NCI-H2107 treated with DMSO at 0.1 percent for 48 hours (cell line): ENCODE results near the gene LRRC2.
"Not testable (repeated sequence)": the region's sequence is repeated elsewhere in the genome, so short reads cannot be mapped to it uniquely, and the experiment has no call there.

ENCODE experiments used
- DNase-seq: peaks from one replicate; lab custom pipeline; 2025; ENCODE audit not compliant: unreplicated experiment; lab: John Stamatoyannopoulos, UW

The LRRC2 gene

DNA sequence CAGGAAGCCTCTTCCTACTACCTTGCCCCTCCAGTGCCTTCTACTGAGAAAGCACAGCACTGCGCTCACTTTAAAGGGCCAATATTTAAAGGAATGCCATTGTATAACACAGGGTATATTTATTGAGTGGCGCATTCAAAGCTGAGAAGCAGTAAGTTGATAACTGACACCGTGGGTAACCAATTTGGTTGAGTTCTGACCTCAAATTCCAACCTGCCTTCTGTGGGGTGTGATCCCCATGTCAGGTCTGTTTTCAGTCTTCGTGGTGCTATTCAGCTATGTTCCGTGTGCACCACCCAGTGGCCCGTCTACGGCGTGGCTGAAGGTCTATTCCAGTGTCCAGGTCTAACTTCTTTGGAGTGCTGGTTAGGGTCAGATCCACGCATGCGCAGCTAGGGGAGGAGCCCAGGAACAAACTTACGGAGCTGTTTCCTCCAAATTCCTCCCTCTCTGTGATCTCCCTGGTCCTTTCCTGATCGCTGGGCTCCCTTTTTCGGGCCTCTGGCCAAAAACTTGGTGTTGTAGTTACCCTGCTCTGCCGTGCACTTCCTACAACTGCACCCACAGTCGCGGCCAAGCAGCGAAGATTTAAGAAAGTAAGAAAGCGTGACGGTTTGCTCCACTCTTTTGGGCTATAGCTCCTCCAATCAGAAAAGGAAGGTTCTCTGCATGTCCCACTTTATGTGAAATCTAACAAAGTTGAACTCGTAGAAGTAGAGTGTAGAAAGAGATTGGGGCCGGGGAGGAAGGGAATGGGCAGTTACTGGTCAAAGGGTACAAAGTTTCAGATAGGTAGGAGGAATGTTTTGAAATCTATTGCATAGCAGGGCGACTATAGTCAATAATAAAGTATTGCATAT lies 7.7 kb downstream of the LRRC2 start:
- no peak for DNase-seq

DNA sequence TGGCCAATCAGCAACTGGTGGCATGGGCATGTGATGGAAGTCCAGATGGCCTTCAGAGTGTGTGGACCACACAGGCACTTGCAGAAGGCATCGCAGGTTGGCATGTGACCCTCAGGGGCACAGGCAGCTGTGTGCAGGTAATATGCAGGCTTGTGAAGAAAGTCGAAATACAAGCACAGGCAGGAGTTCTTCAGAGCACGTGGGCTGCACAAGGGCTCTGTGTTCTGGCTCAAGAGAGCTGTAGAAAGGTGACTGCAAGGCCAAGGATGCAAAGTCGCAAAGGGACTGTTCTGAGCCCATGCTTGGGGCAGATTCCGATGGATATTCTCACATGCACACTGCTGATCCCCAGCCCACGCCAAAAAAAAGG lies 8.3 kb downstream of the LRRC2 start:
- no peak for DNase-seq

DNA sequence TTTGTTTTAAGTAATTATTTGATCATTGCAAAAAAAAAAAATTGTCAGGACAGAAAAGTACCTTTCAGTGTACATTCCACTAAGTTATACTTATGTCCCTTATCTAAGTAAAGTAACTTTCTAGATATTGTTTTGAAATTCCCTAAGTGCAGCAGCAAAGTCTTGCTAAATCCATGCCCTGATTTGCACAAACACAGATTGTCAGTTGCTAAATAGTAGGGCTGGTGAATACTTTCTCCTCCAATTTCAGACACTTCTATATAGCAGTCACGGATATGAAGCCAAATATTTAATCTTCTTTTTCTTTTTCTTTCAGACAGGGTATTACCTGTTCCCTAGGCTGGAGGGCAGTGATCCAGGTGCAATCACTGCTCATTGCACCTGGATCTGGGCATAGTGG lies 12.9 kb downstream of the LRRC2 start:
- no peak for DNase-seq

DNA sequence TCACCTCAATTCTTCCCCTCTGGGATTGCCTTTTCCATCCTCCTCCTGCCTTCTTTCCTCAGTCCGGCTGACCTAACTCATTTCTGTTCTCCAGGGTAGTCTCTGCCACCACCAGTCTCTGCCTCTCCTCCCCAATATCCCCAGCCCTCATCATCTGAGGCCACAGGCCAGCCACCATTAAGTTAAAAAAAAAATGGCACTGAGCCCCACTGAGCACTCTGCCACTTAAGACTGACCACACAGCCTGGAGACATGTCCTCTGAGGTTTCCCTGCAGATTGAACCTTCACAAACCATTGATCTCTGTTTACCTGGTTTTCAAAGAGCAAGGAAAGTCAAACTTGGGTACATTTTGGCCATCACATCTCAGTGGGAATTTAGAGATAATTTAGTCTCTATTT lies 13.6 kb downstream of the LRRC2 start:
- DNase-seq: no peak

DNA sequence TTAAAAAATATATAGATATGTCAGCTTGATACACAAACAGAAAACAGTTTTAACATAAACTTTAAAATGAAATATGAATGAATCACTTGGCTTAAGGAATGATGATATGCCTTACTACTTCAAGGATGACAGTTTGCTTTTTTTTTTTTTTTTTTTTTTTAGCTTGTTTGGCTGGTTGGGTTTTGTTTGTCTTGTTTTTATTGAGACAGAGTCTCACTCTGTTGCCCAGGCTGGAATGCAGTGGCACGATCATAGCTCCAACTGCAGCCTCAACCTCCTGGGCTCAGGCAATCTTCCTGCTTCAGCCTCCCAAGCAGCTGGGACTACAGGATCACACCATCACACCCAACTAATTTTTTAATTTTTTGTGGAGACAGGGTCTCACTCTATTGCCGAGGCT lies 14.5 kb downstream of the LRRC2 start:
- DNase-seq: no peak

DNA sequence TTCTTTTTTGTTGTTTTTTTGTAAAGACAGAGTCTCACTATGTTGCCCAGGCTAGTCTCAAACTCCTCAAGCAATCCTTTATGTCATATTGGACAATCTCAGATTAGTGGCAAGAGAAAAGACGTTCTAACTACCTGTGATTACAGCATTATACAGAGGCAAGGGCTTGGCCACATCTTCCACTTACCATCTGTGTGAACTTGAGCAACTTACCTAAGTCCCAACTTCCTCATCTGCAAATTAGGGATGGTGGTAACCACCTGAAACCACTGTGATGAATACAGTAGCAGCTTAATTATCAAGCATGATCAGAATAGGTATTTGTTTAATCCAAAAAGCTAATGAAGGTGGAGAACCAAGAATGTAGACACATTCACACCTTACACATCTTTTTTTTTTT lies 16.1 kb downstream of the LRRC2 start:
- no peak for DNase-seq

DNA sequence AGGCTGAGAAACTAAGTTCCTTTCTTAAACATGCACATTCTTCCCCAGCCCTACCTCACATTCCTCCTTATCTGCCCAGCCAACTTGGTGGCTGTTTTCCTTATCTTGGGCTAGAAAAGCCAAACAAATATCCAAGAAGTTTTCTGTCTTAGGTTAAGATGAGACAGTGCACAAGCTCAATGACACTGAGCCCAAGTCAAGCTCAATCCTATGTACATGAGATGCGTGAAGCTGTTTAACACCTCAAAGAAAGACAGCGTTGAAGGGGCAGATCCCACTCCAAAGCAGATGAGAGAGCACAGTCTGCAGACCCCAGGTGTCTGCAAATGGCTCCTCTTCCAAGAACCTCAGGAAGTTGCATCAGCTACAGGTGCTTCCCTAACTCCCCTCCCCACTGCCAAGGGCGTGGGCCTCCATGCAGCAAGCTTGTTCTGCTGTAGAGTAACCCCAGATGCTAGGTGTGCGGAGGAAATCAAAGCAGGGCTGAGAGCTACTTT lies 16.6 kb downstream of the LRRC2 start:
- no peak for DNase-seq

DNA sequence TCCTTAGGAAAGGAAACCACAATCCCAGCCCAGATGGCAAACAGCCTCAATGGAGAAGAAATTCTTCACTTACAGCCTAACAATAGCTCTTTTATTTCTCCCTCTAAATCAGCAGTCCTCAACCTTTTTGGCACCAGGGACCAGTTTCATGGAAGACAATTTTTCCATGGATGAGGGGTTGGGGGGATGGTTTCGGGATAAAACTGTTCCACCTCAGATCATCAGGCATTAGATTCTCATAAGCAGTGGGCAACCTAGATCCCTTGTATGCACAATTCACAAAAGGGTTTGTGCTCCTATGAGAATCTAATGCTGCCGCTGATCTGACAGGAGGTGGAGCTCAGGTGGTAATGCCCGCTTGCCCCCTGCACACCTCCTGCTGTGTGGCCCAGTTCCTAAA lies 17.5 kb downstream of the LRRC2 start:
- not testable (repeated sequence) for DNase-seq

DNA sequence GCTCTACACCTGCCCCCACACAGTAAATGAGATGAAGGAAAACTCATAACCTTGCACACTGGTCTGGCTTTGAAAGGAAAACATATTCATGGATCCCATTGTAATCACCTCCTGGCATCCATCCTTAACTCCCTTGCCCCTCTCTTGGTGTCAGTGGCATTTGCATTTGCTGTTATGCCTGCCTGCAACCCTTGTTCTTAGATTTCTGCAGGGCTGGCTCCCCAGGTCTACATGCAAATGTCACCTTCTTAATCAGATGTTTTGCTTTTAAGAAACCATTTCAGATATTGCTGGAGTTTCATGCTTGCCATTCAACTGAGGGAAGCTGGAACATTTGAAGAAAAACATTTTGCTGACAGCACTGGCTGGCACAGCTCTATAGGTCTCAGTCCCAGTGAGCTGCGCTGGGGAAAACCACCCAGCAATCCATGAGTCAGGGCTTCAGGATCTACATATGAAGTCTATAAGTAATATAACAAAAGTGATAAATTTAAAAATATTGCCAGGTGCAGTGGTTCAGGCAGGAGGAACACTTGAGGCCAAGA lies 19.1 kb downstream of the LRRC2 start:
- DNase-seq: no peak

DNA sequence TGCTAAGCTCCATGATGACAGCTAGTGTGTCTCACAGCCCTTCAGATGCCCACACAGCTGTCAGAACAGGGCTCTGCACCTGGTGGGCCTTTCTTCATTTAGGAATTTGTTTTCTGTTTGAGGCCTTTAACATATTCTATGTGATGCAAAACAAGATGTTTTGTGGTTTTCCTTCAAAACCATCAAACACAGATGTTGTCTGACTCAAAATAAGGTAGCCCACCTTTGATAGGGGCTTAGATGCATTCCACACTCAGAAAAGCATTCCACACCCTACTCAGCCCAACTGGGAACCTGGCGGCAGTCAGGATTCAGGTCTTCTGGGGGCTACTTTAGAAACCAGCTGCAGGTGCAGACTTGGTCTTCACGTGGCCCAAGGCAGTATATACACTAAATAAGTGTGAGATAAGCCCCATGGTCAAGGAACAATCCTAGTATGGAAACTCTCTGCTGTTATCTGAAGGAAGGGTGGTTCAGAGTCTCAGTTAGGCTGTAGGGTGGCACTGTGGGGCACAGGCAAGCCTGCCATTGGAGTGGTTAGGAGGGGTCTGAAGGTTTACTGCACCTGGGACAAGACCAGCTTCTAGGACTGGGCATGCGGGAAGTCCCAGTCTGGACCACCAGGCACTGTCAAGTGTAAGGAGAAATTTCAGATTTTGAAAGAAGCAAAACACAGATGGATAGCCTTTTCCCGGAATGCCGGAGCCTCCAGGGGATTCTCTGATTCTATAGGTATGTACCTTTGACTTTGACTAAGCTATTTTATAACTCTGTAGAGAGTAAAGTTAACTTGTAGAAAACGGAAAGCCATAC lies 20.1 kb downstream of the LRRC2 start:
- no peak for DNase-seq

DNA sequence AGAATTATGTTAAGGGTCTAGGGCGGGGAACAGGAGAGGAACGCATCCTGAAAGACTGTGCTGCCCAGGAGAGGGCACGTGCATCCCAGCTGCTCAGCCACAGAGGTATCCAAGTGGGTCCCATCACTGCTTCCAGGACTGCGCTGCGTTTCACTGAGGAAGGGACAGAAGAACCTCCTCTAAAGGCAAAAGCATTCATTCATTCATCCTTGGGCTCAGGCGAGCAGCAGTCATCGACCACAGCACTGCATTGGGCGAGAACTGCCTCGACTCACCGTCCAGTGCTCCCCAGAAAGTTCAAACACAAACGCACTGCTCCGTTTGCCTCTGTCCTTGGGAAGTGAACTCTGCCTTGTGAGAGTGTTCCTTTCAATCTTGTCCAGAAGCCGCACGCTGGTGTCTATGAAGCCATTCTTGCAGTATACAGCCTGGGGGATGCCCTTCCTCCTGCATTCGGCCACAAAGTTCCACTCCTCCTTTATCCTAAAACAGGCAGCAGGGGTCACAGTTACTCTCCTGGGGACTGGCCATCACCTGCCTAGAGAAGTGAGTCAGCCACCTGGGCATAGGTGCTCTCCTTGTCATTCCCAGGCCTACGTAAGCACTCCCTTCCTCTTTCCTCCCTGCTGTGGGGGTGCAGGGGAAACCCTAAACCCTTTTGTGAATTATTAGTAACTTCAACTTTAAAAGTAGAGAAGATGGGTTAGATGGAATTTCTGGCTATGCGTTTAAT lies 21.2 kb downstream of the LRRC2 start:
- DNase-seq: no peak

DNA sequence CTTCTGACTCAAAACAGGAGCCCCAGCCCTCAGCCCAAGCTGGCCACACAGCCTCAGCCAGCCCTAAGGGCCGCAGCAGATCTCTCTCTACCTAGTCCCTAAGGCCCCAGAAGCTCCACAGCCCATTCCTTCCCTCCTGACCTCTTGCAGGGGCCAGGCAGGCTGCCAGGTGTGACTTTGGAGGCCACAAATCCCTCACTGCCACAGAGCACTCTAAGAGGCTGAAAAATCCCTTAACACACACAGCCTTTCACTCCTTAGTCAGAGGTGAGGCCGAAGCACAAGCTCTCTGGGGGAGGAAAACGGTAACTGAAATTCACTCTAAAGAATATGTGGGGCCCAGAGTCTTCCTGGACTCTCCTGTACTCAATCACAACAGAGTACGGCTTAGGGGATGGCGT lies 23.3 kb downstream of the LRRC2 start:
- DNase-seq: no peak

DNA sequence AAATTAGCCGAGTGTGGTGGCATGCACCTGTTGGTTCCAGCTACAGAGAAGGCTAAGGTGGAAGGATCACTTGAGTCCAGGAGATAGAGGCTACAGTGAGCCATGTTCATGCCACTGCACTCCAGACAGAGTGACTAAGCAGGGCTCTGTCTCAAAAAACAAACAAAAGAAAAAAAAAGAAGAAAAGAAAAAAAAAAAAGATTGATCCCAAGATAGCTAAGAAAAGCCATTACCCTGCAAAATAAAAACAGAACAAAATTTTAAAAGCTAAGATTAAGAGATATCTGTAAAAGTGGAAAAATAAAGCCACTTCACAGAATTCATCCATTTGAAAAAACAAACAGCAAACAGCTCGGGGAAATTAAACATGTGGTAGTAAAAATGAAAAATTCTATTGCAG lies 23.8 kb downstream of the LRRC2 start:
- DNase-seq: no peak

DNA sequence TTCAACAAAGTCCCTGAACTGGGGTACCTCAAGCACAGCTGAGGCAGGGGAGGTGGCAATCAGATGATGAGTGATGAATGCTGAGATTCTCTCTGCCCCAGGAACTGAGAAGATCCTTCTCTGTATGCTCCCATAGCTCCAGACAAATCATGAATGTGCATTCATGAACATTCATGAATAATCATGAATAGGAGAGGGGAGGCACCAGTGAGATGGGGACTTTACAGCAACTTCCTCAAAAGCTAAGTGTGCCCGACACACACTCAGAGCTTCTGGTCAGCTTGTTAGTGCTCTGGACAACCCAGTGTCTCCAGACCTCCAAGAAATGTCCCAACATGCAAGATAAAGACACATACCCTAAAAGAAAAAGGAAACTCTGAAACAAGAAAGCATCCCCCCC lies 24.3 kb downstream of the LRRC2 start:
- no peak for DNase-seq

DNA sequence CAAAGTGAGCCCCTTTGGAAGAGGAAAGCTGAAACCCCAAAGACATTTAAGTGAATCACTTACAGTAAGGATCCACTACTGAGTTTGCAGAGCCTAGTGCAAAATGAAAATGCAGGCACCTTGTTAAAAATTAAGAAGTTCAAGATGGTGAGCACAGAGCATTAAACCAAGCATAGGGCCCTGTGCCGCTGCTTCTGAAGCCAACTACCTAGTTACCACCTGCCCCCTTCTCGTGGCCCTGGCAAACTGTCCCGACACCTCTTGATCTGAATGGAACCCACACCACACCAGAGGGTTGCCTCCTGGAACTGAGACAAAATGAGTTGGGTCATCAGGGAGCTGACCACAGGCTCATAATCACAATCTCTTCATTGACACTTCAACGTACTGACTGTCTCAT lies 25.6 kb downstream of the LRRC2 start:
- no peak for DNase-seq

DNA sequence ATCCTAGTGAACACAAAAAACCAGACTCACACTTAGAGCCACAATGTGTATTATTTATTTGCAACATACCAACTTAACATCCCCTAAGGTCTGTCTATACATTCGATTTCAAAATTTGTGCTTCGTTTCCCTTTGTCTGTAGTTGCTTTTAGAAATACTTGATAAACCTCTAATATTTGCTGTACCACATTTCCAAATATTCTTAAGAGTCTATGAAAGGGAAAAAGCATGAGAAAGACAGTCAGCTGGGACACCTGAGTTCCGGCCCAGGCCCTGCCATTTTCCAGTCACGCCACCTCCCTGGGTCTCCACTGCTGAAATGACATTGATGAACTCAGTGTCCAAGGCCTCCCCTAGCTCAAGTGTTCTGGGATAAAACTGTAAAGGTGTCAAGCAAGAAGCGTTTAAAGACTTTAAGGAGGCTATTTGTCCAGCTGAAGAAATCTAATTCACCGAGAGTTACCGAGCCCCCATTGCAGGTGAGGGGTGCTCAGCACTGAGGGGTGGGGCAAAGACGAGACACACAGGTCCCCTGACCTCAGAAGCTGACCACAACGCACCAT lies 26.6 kb downstream of the LRRC2 start:
- no peak for DNase-seq

DNA sequence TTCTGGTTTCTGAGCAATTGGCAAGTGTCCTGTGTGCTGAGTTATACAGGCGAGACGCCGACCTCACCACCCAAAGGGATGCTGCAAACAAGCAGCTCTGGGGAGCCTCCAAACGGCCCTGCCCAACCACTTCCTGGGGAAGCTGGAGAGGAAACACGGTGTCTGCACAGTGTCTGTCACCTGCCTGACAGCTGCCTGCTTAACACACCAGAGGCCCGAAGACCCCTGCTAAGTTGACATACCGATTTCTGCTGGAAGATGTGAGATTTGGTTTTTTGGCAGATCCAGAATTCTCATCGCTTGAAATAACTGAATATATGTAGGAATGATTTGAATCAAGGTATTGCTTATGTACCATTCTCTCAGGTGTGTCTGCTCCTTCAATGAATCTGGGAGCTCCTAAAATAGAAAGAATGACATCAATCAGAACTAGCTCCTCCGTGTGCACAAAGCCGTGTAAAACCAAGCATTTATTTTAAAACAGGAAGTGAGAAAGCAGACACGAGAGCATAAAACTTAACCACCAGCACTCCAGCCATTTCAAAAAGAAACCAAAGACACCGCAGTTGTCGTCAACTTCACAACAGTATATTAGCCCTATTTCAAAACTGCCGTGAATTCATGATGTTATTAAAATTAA lies 27.2 kb downstream of the LRRC2 start:
- no peak for DNase-seq

DNA sequence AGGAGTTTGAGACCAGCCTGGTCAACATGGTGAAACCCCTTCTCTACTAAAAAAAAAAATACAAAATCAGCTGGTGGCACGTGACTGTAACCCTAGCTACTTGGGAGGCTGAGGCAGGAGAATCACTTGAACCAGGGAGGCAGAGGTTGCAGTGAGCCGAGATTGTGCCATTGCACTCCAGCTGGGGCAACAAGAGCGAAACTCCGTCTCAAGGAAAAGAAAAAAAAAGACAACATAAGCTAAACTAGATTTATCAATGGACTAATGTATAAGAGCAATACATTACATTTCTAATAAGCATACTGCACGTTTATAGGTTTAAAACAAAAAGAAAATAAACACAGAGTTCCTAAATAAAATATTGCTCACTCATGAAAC lies 27.7 kb downstream of the LRRC2 start:
- not testable (repeated sequence) for DNase-seq

DNA sequence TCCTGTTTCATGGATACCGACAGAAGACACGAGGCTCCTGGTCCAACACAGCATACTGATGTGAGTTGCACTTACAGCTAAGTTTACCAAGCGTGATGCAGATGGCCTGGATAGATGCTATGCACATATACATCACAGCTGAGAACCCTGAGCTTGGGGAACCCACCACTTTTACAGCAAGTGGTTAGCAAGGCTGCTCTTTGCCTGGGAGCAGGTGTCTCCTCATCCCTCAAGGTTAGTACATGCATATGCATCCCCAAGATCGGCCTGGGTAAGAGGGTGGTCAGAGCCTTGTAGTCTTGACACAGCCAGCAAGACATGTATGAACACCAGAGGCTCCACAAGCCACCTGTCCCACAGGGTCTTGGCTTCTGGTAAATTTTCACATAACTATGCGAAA lies 28.3 kb downstream of the LRRC2 start:
- no peak for DNase-seq

DNA sequence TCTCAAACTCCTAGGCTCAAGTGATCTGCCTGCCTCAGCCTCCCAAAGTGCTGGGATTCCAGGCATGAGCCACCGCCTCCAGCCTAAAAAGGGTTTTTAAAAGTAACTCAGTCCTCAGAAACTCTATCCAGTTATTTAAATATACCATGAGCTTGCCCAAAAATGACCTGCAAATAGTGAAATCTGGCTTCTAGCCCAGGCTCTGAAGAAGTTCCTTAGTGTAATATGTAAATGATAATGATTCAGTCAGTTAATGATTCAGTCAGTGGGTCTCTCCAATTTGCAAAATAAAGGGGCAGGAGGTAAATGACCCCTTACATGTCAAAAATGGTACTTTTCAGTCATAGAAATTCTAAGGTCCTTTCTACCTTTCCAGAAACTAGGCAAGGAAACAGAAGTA lies 28.8 kb downstream of the LRRC2 start:
- DNase-seq: no peak

DNA sequence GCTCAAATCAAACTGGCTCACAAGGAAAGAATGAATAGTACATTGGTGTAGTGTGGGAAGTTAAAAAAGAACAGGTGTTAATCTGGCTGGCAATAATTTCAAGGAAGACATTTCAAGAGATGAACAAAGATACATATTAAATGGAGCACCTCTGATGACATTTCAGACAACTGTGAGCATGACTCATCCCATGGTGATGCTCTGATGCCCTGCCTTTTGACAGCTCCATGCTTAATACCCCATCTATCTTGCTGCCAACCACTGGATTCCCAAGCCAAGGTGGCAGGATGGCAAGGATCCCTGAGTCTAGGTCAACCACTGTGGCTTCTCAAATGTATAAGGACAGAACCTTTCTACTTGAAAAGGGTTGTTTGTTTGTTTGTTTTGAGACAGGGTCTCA lies 29.3 kb downstream of the LRRC2 start:
- no peak for DNase-seq
